Measurements from ENCODE around the gene LRRC4C. TPM values are rescaled to one million over a fixed set of nuclear protein-coding genes. Genes with fewer than 3 reads are reported as not detected.

LRRC4C gene
- total and polyA plus RNA-seq, 2 donors (not counting 1 experiment from before 2014, with no cell fraction given), result under 0.01 to 0.02 TPM

GRCh38 chr11:41254966-41255365 lies 204.5 kb downstream of the LRRC4C start:
- Histone ChIP-seq H4K20me1 (ENCODE audit: control insufficient read depth, extremely low read depth, insufficient read depth, low read length) (no peaks in the 10 kb centered on the region), H3K27ac (ENCODE audit: insufficient read depth, low read length) (no peak overlapping the region), H3K27me3 (ENCODE audit: control insufficient read depth, insufficient read depth, low read length) (no peaks in the 10 kb centered on the region), H3K4me3 (replicated peaks in 1 of 4; ENCODE audit: control extremely low read depth in 1 of 4, insufficient read depth in 1 of 4, low read depth in 3 of 4, low read length in 4 of 4) (no peak overlapping the region), H3K79me2 (ENCODE audit: control insufficient read depth, insufficient read depth, low read length) (no peaks in the 10 kb centered on the region), H2AFZ (ENCODE audit: low read length) (no peak overlapping the region), H3K4me1 (ENCODE audit: control insufficient read depth, extremely low read depth, insufficient read depth, low read length) (no peaks in the 10 kb centered on the region), H3K9me3 (ENCODE audit: control insufficient read depth, insufficient read depth, low read depth, low read length) (no peaks in the 10 kb centered on the region), H3K9ac (ENCODE audit: insufficient read depth, low read length) (no peak overlapping the region), H3K4me2 (ENCODE audit: extremely low read depth, insufficient read depth, low read length) (no peak overlapping the region), H3K36me3 (ENCODE audit: control insufficient read depth, insufficient read depth, low read length) (no peaks in the 10 kb centered on the region)
- no peak for DNase-seq (ENCODE audit: low read depth in 2 of 2)
- no peak for TF ChIP-seq EZH2 (IDR thresholded peaks at IDR 0.05; ENCODE audit: low read length, missing control alignments)
- TF ChIP-seq CTCF (conservative IDR thresholded peaks at IDR 0.05 in 1 of 2, IDR thresholded peaks at IDR 0.05 in 1 of 2; ENCODE audit: low read depth in 1 of 2, low read length in 2 of 2), result no peak

- no peak overlapping the region for H3K4me2 ChIP-seq (ENCODE audit: extremely low read depth, insufficient read depth, low read length)
- no peaks in the 10 kb centered on the region for H3K36me3 ChIP-seq (ENCODE audit: control insufficient read depth, insufficient read depth, low read length)
- DNase-seq (ENCODE audit: low read depth in 2 of 2), result no peak
- H3K27ac ChIP-seq (ENCODE audit: insufficient read depth, low read length), result no peak overlapping the region
- no peak overlapping the region for H3K9ac ChIP-seq (ENCODE audit: insufficient read depth, low read length)
- no peaks in the 10 kb centered on the region for H3K79me2 ChIP-seq (ENCODE audit: control insufficient read depth, insufficient read depth, low read length)
- no peaks in the 10 kb centered on the region for H4K20me1 ChIP-seq (ENCODE audit: control insufficient read depth, extremely low read depth, insufficient read depth, low read length)
- H2AFZ ChIP-seq (ENCODE audit: low read length), result no peak overlapping the region
- no peaks in the 10 kb centered on the region for H3K4me1 ChIP-seq (ENCODE audit: control insufficient read depth, extremely low read depth, insufficient read depth, low read length)
- H3K4me3 ChIP-seq (replicated peaks in 1 of 4; ENCODE audit: control extremely low read depth in 1 of 4, insufficient read depth in 1 of 4, low read depth in 3 of 4, low read length in 4 of 4), result no peak overlapping the region
- no peaks in the 10 kb centered on the region for H3K9me3 ChIP-seq (ENCODE audit: control insufficient read depth, insufficient read depth, low read depth, low read length)
- TF ChIP-seq CTCF (conservative IDR thresholded peaks at IDR 0.05 in 1 of 2, IDR thresholded peaks at IDR 0.05 in 1 of 2; ENCODE audit: low read depth in 1 of 2, low read length in 2 of 2) (no peak), EZH2 (IDR thresholded peaks at IDR 0.05; ENCODE audit: low read length, missing control alignments) (no peak)
- H3K27me3 ChIP-seq (ENCODE audit: control insufficient read depth, insufficient read depth, low read length), result no peaks in the 10 kb centered on the region
These were observed 209.0 kb downstream of the LRRC4C start for GRCh38 chr11:41250408-41250935.

- H3K79me2 ChIP-seq (ENCODE audit: control insufficient read depth, insufficient read depth, low read length), result no peaks in the 10 kb centered on the region
- H3K4me2 ChIP-seq (ENCODE audit: extremely low read depth, insufficient read depth, low read length), result no peak overlapping the region
- no peaks in the 10 kb centered on the region for H3K36me3 ChIP-seq (ENCODE audit: control insufficient read depth, insufficient read depth, low read length)
- H3K9me3 ChIP-seq (ENCODE audit: control insufficient read depth, insufficient read depth, low read depth, low read length), result no peaks in the 10 kb centered on the region
- H3K4me3 ChIP-seq (replicated peaks in 1 of 4; ENCODE audit: control extremely low read depth in 1 of 4, insufficient read depth in 1 of 4, low read depth in 3 of 4, low read length in 4 of 4), result no peak overlapping the region
- no peak overlapping the region for H3K27ac ChIP-seq (ENCODE audit: insufficient read depth, low read length)
- no peak for DNase-seq (ENCODE audit: low read depth in 2 of 2)
- H2AFZ ChIP-seq (ENCODE audit: low read length), result no peak overlapping the region
- H3K9ac ChIP-seq (ENCODE audit: insufficient read depth, low read length), result no peak overlapping the region
- TF ChIP-seq EZH2 (IDR thresholded peaks at IDR 0.05; ENCODE audit: low read length, missing control alignments), result no peak
- TF ChIP-seq CTCF (conservative IDR thresholded peaks at IDR 0.05 in 1 of 2, IDR thresholded peaks at IDR 0.05 in 1 of 2; ENCODE audit: low read depth in 1 of 2, low read length in 2 of 2), result no peak
- no peaks in the 10 kb centered on the region for H3K4me1 ChIP-seq (ENCODE audit: control insufficient read depth, extremely low read depth, insufficient read depth, low read length)
- H4K20me1 ChIP-seq (ENCODE audit: control insufficient read depth, extremely low read depth, insufficient read depth, low read length), result no peaks in the 10 kb centered on the region
- H3K27me3 ChIP-seq (ENCODE audit: control insufficient read depth, insufficient read depth, low read length), result no peaks in the 10 kb centered on the region
These were observed 211.8 kb downstream of the LRRC4C start for GRCh38 chr11:41247621-41248020.

Data from fibroblast of lung (primary cell).